GM19239 (cell line): ENCODE measurements around the gene RIPOR1.
A peak's percentile ranks its signal among the peaks of the same experiment; 100 is the strongest.

Experiments used
- DNase-seq: peaks from one replicate; pipeline ENCODE4 v3.0.0; 2011; ENCODE audit warnings: low spot score; ENCODE audit not compliant: insufficient read length
- FAIRE-seq: peaks from 2 replicates; lab custom pipeline; 2011; peaks lifted over from hg19 to GRCh38; lab: Jason Lieb, UNC

Gene RIPOR1

GRCh38 chr16:67549240-67549639 is 20.6 kb downstream of the RIPOR1 start:
- DNase-seq (no peak), FAIRE-seq (no peak)

GRCh38 chr16:67549936-67550335 is 21.3 kb downstream of the RIPOR1 start:
- DNase-seq (no peak), FAIRE-seq (no peak)

GRCh38 chr16:67551091-67551490 is 22.5 kb downstream of the RIPOR1 start:
- DNase-seq (no peak), FAIRE-seq (no peak)

- no peak for DNase-seq
- no peak for FAIRE-seq
Observed at GRCh38 chr16:67551972-67552371, 23.3 kb downstream of the RIPOR1 start.

- FAIRE-seq (peak; percentile 76), DNase-seq (no peak)
Observed at GRCh38 chr16:67552476-67552875, 23.8 kb downstream of the RIPOR1 start.

- DNase-seq: no peak
- peak; percentile 71 for FAIRE-seq
Observed at GRCh38 chr16:67555795-67556212, 27.2 kb downstream of the RIPOR1 start.

- FAIRE-seq (no peak), DNase-seq (no peak)
Observed at GRCh38 chr16:67558859-67559258, 30.2 kb downstream of the RIPOR1 start.

- FAIRE-seq: no peak
- DNase-seq: no peak
Observed at GRCh38 chr16:67560827-67561342, 32.3 kb downstream of the RIPOR1 start.

- FAIRE-seq (no peak), DNase-seq (no peak)
Observed at GRCh38 chr16:67561501-67561823, 32.8 kb downstream of the RIPOR1 start.

- peak; percentile 83 for DNase-seq
- peak; percentile 82 for FAIRE-seq
Observed at GRCh38 chr16:67561824-67562525, 33.3 kb downstream of the RIPOR1 start.

GRCh38 chr16:67562526-67562917 is 33.9 kb downstream of the RIPOR1 start, which contains the start of gene CTCF:
Gene CTCF (plus strand): TSS chr16:67562526. CDS start chr16:67610833, 48,307 bp downstream.
- DNase-seq (peak; percentile 60), FAIRE-seq (no peak)

- no peak for FAIRE-seq
Observed at GRCh38 chr16:67562918-67563707, 34.5 kb downstream of the RIPOR1 start.

GRCh38 chr16:67563708-67564468 is 35.3 kb downstream of the RIPOR1 start:
- no peak for DNase-seq

More at GRCh38 chr16:67562918-67563707, 34.5 kb downstream of the RIPOR1 start:
- no peak for DNase-seq

GRCh38 chr16:67565470-67566100 is 37.0 kb downstream of the RIPOR1 start:
- FAIRE-seq (no peak), DNase-seq (no peak)

More at GRCh38 chr16:67563708-67564468, 35.3 kb downstream of the RIPOR1 start:
- peak; percentile 86 for FAIRE-seq

GRCh38 chr16:67571464-67571863 is 42.8 kb downstream of the RIPOR1 start:
- no peak for FAIRE-seq
- DNase-seq: no peak

- DNase-seq (no peak), FAIRE-seq (no peak)
Observed at GRCh38 chr16:67571981-67572431, 43.4 kb downstream of the RIPOR1 start.

GRCh38 chr16:67579686-67580085 is 51.1 kb downstream of the RIPOR1 start:
- FAIRE-seq: no peak

GRCh38 chr16:67580202-67580601 is 51.6 kb downstream of the RIPOR1 start:
- no peak for FAIRE-seq
- DNase-seq: no peak

More at GRCh38 chr16:67579686-67580085, 51.1 kb downstream of the RIPOR1 start:
- no peak for DNase-seq

GRCh38 chr16:67593288-67593687 is 64.7 kb downstream of the RIPOR1 start:
- FAIRE-seq (no peak), DNase-seq (no peak)

GRCh38 chr16:67593701-67594100 is 65.1 kb downstream of the RIPOR1 start:
- FAIRE-seq (no peak), DNase-seq (no peak)
